Spleen (tissue), 7 donors: Measurements from ENCODE around the gene DNM3.

ENCODE experiments used
- POLR2A ChIP-seq, 3 donors: fragments of 450-650 bp; IDR thresholded peaks; one replicate each; pipeline ENCODE4 v1.5.1; 2017; ENCODE audit warnings: antibody characterized with exemption in 3 of 3, mild to moderate bottlenecking in 1 of 3
- POLR2AphosphoS5 ChIP-seq, 3 donors: sonication (generic); formaldehyde crosslinking; IDR thresholded peaks; one replicate each; pipeline ENCODE4 v1.5.1; 2017; ENCODE audit warnings: antibody characterized with exemption in 3 of 3
- TF ChIP-seq, protein P1 (sequence below), 11 experiments: fragments of 200-600 bp in 7 of 11; fragments of 450-650 bp in 4 of 11; sonication (generic) in 4 of 11; IDR thresholded peaks in 8 of 11; conservative IDR thresholded peaks in 3 of 11; 1 replicate in 7 of 11; 2 replicates in 4 of 11; pipeline versions ENCODE4 v1.4.0 to v1.8.0; 2016 to 2021; ENCODE audit warnings: antibody characterized with exemption in 11 of 11, inconsistent platforms in 4 of 11, mild to moderate bottlenecking in 1 of 11
- donor health status: DM: no; HTN: no; CAD: no; lungs with moderate emphysema.
- donor health status: DM: no; HTN: no; CAD: no.
- donor health status: DM: no; HTN: no; CAD: no.

DNA sequence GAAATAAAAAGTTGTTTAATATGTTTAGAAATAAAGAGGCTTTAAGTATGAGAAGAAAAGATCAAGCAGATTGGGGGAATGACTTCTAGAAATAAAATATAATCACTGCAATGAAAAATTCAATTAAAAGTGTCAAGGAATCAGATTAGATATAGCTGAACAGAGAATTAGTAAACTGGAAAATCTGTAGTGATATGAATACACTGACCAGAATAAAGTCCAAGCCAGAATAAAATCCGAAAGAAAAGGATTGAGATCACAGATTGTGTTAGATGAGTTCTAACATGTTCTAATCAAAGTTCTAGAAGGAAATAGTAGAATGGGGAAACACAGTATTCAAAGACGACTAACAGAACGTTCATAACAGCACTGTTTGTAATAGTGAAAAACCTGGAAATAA, 506.1 kb downstream of the DNM3 start:
- TF ChIP-seq, protein P1, sequence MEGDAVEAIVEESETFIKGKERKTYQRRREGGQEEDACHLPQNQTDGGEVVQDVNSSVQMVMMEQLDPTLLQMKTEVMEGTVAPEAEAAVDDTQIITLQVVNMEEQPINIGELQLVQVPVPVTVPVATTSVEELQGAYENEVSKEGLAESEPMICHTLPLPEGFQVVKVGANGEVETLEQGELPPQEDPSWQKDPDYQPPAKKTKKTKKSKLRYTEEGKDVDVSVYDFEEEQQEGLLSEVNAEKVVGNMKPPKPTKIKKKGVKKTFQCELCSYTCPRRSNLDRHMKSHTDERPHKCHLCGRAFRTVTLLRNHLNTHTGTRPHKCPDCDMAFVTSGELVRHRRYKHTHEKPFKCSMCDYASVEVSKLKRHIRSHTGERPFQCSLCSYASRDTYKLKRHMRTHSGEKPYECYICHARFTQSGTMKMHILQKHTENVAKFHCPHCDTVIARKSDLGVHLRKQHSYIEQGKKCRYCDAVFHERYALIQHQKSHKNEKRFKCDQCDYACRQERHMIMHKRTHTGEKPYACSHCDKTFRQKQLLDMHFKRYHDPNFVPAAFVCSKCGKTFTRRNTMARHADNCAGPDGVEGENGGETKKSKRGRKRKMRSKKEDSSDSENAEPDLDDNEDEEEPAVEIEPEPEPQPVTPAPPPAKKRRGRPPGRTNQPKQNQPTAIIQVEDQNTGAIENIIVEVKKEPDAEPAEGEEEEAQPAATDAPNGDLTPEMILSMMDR (IDR thresholded peaks at IDR 0.05 in 8 of 11, conservative IDR thresholded peaks at IDR 0.05 in 3 of 11), result no peak
- TF ChIP-seq POLR2AphosphoS5 (IDR thresholded peaks at IDR 0.05) (no peak), POLR2A (IDR thresholded peaks at IDR 0.05) (no peak)
